HG02943 (cell line): ENCODE measurements around the gene SLC7A6OS.
"Not testable (repeated sequence)": the region's sequence is repeated elsewhere in the genome, so short reads cannot be mapped to it uniquely, and the experiment has no call there.

Experiments
- ATAC-seq: cut with Tn5 transposase; IDR thresholded peaks from one replicate; pipeline ENCODE4 v1.9.1; 2021; ENCODE audit warnings: mild to moderate bottlenecking, low read depth, moderate library complexity; ENCODE audit not compliant: unreplicated experiment

SLC7A6OS gene

DNA sequence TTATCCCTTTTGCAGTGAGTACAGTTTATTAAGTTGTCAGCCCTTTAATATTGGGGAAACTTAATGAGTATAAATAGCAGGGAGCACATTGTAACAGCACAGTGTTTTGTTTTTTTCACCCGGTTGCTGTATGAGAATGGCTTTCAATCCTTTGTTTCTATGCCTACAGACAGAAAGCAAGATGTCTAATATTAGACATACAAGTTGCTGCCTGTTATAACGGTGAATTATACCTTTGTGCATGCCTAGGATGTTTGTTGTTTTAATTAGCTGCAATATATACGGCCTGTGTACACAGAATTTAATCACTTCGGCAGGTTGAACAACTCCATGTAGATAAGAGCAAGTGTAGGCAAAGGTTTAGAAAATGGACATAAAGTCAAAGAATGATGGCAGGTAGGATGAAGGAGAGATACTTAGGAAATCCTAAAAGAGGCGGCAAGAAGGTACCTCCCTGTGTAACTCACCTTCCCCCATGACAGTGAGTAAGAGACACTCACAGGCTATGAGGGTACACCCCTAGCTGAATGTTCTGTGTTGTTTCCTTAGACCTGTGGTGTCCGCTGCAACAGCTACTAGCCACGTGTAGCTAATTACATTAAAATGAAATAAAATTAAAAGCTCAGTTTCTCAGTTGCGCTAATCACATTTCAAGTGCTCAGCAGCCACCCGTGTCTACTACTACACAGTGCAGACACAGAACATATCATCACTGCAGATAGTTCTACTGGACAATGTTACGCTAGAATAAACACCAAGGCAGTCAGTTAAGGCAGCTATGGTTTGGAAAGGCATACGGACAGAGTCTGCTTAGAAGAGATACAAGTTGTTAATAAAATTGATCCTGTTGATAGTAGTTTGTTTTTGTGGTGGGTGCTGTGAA, 10.9 kb downstream of the SLC7A6OS start:
- ATAC-seq, result no peak

DNA sequence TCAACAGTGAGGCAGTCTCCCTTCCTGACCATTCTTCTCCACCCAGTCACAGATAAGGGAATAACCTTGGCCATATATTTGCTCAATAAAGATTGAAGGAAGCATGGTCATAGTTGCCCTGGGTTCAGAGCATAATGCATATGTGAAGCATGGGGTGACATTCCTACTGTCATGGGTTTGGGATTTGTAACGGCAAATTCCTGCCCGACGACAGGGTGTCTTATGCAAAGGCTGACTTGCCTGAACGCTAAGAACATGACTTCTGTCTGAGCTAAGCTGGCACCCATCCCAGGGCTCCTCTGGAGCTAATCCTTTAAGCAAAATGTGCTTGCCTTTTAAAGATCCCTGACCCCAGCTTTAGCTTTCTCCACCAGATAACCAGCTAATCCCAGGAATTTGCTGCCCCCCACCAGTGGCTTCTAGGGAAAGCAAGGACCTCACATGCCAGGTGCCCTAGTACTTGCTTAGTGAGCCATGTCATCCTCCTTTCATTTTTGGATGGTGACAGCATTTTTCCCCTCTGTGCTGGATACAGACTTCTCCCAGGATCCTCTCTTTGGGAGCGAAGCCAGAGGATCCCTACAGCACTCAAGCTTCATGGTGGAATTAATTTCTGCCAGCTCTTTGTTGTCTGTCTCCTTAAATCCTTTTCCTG, 11.7 kb downstream of the SLC7A6OS start:
- ATAC-seq, result no peak

DNA sequence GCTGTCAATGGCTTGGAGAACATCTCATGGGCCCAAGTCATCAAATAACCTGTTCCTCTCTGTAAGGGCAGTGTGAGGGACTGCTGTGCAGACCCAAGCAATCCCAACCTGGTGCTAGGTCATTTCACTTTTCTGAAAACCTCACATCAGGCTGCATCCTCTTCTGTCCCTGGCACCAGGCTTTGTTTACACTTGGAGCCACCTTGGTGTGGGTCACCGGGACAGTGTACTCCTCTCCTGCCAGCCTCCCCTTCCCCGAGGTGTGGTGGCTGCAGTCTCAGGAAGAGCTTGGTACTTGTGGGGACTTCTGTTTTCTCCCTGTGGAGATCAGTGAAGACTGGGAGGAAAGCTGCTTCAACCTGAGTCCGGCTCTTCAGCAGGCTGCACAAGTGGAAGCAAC, 12.4 kb downstream of the SLC7A6OS start:
- no peak for ATAC-seq

DNA sequence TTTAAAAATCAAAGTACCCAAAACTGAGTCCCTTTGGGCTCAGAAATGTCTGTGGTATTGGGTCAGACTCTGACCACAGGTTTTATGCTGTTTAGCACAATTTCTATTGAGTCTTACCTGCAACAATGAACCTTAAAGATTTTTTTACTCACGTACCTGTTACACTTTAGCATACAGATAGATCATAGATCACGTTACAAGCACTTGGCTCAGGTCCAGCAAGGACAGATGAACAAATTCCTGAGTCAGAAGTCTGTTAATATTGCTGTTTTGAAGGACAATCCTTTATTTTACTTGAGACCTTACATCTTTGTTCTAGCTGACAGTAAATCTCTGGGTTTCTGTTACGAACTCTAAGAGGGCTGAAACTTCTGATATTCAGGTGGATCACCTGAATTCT, 12.8 kb downstream of the SLC7A6OS start:
- ATAC-seq, result no peak

DNA sequence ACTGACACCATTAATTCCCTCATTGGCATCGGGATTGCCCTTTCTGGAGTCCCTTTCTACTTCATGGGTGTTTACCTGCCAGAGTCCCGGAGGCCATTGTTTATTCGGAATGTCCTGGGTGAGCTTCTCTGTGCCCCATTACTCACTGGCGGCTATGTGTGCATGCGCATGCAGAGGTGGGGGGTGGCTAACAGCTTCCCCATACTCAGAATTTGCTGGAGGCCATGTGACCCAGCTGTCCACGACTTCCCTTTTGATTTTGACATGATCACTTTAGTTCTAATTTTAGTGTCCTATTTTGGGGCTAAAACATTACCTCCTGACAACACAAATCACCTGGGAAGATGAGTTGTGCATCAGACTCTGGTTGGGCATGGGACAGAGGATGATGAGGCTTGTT, 14.1 kb downstream of the SLC7A6OS start:
- ATAC-seq, result no peak

DNA sequence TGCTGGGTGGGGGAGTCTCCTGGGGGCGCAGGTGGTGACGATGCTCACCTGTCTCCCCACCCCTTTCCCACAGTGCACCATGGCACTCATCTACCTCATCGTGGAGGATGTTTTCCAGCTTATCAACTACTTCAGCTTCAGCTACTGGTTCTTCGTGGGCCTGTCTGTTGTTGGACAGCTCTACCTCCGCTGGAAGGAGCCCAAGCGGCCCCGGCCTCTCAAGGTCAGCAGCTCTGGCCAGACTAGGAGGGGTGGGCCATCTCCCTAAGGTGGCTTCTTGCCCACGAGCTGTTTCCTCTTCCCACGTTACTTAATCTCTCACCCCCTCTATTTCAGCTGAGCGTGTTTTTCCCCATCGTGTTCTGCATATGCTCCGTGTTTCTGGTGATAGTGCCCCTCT, 14.5 kb downstream of the SLC7A6OS start:
- ATAC-seq, result no peak

DNA sequence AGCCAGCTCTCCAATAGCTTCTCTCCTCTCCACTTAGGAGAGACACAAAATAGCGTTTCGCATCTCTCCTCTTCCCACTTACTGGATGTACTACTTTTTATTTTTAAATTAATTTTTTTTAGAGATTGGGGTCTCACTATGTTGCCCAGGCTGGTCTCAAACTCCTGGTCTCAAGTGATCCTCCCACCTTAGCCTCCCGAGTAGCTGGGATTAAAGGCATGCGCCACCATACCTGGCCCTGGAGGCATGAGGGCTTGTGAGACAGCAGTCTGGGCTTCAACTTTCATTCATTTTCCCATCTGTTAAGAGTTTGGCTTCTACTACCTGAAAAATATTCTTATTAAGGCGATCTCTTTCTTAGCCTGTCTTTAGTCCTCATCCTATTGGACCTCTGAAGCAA, 18.3 kb downstream of the SLC7A6OS start:
- ATAC-seq, result no peak

DNA sequence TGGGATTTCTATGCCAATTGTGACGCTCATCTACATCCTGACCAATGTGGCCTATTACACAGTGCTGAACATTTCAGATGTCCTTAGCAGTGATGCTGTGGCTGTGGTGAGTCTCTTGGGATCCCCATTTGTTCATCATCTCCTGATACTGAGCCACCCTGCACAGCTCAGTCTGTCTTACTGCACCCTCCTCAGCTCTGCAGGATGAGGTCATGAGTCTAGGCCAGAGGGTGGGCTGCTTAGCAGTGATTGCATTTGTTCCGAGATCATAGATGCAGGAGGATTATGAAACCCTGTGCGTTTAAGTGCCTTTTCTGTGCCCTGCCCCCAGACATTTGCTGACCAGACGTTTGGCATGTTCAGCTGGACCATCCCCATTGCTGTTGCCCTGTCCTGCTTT, 19.5 kb downstream of the SLC7A6OS start:
- ATAC-seq, result no peak

DNA sequence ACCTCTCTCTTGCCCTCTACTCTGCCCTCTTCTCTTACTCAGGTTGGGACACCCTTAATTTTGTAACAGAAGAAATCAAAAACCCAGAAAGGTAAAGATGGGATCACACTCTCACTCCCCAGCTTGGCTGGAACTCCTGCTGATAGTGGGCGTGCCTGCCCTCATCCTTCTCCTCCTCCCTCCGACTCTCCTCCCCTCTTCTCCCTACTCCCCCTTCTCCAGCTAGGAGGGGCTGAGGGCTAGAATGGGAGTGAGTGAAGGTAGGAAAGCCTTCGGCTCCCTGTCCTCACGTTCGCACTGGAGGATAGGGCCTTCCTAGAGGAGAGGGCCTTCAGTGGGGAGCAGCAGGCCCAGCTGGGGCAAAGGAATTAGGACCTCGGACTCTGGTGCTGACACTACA, 20.3 kb downstream of the SLC7A6OS start:
- no peak for ATAC-seq

DNA sequence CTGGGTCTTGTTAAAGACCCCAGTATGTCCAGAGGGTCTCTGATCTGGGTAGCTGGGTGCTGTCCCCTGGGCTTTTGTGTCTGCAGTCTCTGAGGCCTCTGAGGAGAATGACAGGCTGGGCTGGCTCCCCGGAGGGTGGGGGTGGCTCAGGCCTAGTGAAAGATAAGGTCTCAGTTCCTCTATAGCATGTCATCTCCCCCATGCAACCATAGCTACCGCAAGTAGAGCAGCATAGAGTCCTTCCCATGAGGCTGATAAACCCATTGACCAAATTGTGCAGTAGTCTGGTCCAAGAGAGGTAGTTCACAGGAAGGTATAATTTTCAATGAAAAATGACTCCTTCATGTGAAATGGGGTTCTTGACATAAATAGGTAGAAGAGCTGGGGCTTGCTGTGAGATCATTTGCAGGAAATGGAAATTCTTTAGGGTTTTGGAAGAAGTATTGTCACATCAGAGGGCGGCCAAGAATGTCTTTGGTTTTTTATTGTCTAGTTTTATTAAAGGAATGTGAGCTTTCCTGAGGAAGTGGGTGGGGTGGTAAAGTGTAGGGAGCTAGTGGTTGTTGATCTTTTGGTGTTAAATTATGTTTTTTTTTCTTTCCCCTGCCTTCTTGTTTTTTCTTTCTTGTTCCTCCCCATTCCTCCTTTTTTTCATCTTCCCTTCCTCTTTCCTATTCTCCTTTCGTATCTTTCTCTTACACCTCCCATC, 21.0 kb downstream of the SLC7A6OS start:
- ATAC-seq, result no peak

DNA sequence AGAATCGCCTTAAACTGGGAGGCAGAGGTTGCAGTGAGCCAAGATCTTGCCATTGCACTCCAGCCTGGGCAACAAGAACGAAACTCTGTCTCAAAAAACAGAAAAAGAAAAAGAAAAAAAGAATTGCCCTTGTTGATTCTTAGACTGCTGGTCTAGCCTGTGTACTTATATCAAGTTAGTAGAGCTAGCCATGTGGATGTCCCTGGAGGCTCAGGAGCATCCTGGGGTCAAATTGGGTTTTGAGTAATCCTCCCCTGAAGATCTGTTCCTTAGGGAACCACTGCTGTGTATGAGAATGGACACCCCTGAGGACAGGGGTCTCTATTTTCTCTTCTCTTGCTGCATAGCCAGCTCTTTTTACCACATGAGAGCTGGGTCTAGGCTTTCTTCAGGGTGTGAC, 21.5 kb downstream of the SLC7A6OS start:
- ATAC-seq, result no peak

DNA sequence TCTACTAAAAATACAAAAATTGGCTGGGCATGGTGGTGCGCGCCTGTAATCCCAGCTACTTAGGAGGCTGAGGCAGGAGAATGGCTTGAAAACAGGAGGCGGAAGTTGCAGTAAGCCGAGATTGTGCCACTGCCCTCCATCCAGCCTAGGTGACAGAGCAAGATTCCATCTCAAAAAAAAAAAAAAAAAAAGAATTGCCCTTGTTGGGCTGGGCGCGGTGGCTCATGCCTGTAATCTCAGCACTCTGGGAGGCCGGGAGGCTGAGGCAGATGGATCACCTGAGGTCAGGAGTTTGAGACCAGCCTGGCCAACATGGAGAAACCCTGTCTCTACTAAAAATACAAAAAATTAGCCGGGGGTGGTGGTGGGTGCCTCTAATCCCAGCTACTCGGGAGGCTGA, 21.9 kb downstream of the SLC7A6OS start:
- ATAC-seq, result not testable (repeated sequence)

DNA sequence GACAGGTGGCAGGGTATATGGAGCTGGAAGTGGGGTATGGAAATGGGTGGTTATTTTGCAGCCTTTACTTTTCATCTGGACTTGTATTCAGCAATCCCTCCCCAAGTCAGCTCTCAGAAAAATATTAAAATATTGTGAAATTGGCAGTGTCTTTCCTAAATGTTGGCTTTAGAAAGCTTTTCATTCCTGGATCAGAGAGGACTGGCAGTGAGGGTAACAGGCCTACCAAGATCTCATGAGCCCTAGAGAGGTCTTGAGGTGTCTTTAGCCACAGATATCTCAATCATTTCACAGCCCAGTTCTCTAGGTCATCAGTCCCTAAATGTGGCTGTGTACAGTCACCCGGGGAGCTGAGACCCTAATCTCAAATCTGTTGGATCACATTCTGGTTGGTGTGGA, 22.5 kb downstream of the SLC7A6OS start:
- ATAC-seq, result no peak

DNA sequence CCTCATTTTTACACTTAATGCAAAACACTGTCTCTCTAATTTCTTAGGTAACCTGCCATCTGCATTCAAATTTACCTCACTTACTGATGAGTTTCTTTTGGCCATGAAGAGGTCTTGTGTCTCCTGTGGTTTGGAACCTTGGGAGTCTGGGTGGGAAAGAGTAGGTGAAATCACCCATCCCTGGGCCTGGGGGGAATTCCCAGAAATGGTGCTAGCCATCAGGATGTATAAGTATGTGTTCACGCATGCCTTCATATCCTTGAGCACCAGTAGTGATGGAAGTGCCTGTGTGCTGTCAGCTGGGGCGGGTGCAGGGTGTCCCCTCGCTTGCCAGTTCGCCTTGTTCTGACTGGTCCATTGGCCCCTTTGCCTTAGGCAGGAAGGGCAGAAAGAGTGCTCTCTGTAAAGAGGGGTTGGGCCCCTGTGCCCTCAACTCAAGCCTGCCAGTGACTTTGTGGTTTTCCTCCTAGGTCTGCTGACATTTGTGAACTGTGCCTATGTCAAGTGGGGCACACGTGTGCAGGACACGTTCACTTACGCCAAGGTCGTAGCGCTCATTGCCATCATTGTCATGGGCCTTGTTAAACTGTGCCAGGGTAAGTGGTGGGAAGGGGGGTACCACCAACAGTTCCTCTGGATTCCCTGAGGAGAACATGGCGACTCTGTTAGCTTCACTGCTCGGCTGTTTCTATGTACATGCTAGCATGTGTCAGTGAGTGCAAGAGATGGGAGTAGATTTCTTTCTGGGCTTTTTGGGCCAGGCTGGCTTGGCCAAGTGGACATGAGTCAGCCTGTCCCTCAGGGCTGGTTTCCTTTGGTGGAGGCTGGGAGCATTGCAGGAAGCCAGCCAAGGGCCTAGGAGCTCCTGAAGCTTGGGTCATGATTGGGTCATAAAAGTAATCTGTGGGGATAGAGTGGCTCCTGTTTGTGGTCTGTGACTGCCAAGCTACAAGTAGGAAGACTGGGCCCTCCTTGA, 23.2 kb downstream of the SLC7A6OS start:
- no peak for ATAC-seq

DNA sequence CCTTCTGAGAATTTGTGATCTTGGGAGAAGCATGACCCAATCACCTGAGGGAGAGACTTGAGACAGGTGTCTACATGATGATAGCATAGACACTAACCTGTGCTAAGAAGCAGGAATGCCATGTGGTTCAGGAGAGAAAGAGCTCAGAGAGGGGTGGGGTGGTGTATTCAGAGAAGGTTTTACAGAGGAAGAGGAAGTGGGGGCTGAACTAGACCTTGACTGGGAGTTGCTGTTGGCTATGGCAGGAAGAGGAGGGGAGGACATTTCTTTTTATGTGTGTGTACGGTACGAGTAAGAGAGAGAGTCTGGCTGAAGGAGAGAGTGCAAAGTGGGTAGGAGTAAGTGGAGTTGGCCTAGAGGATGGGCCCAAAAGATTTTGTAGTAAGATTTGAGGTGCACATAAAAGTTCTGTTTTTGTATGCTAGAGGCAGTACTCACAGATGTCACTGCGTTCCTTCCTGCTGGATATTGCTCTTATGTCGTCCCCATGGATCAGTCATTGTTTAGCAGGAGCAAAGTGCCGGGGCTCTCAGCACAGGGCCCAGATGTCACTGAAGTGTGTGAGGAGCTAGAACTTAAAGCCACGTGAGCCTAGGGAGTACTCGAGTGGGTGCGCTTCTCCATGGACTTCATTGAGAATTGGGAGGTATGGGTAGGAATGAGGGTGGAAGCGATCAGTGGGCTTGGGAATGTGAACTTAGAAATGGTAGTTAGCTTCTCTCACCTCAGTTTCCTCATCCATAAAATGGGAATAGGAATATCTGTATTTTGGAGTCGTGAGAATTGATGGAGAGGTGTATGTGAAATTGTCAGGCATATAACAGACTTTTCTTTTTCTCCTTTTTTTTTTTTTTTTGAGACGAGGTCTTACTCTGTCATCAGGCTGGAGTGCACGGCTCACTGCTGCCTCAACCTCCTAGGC, 24.3 kb downstream of the SLC7A6OS start:
- ATAC-seq, result no peak

DNA sequence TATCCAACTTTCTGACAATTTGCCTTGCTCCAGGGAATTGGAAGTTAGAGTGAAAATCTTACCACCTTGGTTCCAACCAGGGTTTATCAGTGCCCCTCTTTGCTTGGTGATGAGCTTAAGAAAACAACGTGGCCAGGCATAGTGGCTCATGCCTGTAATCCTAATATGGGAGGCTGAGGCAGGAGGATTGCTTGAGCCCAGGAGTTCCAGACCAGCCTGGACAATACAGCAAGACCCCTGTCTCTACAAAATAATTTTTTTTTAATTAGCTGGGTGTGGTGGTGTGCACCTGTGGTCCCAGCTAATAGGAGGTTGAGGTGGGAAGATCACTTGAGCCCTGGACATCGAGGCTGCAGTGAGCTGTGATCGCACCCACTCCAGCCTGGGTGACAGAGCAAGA, 25.1 kb downstream of the SLC7A6OS start:
- no peak for ATAC-seq

DNA sequence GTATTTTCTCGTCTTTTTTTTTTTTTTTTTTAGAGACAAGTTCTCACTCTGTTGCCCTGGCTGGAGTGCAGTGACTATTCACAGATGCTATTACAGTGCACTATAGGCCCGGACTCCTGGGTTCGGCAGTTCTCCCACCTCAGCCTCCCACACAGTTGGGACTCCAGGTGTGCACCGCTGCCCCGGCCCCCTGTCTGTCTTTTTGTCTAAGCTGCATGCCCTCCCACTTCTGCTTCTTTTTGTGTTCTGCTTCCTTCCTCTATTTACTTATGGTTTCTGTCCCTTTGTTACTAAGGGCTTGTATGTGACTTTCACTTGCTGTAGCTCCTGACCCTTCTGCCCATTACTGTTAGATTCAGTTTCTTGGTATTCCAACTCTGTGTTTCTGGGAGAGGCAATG, 25.9 kb downstream of the SLC7A6OS start:
- ATAC-seq, result peak; percentile 43

DNA sequence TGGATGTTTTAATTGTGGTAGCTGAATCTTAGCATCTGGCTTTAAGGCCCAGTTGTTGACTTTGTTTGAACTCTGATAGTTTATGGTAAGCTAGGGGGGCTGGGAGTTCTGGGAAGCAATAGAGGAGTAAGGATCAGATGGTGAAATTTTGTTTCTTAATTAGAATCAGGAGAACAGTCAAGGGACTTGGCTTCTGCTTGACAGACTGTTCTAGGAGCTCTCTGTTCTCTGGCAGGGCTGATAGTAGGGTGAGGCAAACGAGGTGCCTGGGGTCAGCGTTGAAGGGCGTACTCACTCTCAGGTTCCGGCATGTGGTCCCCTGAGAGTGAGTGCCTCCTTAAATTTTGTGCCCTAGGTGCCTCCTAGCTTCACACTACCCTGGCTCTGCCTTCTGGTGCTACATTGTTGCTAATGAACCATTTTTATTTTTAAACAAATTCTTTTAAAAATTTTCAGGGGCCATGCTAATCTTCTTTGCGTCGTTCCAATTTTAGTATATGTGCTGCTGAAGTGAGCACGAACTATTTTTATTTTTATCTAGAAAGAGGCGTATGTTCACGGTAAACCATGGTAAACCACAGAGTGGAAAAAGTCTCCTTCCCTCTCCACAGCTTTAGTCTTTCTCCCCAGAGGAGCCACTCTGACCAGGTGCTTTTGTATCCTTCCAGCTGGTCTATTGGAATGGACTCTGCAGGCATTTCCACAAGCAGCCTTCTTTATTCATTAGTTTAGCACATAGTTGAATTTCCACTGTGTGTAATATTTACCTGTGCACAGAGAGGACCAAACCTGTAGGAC, 26.7 kb downstream of the SLC7A6OS start:
- no peak for ATAC-seq
